GM19397 (cell line): ENCODE results near the gene TMPRSS3.

Source experiments
- ATAC-seq: cut with Tn5 transposase; IDR thresholded peaks from one replicate; pipeline ENCODE4 v1.9.1; 2021; ENCODE audit warnings: mild to moderate bottlenecking, moderate library complexity; ENCODE audit not compliant: unreplicated experiment

The TMPRSS3 gene

DNA sequence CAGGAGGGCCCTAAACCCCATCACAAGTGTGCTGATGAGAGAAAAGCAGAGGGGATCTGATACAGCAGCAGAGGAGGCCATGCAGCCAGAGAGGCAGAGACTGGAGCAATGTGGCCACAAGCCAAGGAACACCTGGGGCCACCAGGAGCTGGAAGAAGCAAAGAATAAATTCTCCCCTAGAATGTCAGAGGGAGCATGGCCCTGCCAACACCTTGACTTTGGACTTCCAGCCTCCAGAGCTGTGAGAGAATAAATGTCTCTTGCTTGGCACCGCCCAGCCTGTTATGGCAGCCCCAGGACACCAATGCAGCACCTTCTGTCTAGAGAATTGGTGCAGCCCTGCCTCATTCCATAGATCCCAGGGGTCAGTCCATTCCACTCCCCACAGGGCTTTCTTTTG, 33.2 kb upstream of the TMPRSS3 start:
- no peak for ATAC-seq

DNA sequence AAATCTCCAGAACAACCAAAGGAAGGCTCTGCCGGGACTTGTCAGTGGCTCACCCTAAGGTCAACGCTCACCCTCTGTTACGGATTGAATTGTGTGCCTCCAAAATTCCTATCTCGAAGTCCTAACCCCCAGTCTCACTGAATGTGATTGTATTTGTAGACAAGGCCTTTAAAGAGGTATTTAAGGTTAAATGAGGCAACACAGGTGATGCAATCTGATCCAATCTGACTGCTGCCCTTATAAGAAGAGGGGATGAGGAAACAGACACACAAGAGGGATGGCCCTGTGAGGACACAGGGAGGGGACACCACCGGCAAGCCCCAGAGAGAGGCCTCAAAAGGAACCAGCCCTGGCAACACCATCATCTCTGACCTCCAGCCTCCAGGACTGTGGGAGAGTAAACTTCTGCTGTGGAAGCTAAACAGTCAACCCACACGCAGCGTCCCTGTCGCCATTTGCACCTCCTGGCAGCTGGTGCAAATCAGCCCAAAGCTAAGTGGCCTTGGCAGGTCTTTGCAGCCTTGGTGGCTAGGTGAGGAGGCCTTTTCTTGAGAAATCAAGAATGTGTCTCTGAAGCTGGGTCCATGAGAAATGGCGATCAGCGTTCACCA, 32.1 kb upstream of the TMPRSS3 start:
- no peak for ATAC-seq

DNA sequence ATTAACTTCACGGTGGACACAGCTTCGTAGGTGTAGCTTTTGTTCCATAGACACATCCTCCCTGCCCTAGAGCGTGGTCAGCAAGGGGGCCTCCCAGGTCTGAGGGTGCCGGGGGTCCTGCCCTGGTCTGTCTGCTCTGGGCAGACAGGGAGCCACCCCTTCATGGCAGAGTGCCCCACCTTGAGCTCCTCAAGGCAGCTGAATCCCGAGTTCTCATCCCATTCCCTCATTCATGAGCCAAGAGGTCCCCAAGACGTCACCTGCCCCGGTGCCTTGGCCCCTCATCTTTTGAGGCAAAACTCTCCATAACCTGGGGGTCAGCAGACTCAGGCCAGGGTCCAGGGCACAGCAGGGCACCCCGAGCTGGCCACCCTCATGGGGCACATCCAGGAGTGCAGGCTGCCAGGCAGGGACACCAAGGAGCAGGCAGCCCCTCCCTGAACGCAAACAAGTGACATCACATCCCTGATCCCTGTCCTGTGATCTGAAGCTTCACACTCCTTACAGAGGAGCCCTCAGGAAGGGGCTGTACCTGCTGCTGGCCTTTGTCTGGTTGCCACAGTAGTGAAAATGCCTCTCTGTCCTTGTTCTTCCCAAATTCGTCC, 31.1 kb upstream of the TMPRSS3 start:
- ATAC-seq, result no peak

DNA sequence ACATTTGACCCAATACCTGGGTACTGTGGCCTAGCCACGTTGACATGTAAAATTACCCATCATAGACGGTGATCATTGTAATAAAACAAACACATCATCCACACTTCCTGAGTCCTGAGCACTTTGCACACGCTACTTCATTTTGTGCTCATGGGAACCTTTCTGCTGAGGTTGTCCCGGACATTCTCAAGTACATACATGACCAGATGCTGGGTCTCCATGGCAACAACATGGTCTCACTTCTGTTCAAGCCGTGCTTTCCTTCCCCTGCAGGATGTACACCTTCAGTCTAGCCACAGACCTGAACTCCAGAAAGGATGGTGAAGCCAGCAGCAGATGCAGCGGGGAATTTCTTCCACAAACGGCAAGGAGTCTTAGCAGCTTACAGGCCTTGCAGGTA, 30.6 kb upstream of the TMPRSS3 start:
- ATAC-seq, result peak; percentile 42

DNA sequence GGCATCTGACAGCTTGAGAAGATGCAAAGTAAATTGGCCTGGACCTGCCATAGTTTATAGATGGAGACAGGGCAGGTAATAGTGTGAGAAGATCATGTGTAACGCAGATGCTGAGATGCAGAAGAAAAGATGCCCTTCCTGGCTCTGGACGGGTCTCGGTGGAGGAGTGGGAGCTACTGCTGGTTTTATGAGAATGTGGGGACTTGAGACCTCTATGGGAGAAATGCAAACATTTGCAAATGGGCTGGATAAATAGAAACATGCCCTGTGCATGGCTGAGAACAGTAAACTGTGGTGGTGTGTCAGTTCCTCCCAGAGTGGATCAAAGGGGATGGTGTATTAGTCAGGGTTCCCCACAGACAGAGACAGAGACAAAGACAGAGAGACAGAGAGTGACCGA, 29.7 kb upstream of the TMPRSS3 start:
- ATAC-seq, result no peak

DNA sequence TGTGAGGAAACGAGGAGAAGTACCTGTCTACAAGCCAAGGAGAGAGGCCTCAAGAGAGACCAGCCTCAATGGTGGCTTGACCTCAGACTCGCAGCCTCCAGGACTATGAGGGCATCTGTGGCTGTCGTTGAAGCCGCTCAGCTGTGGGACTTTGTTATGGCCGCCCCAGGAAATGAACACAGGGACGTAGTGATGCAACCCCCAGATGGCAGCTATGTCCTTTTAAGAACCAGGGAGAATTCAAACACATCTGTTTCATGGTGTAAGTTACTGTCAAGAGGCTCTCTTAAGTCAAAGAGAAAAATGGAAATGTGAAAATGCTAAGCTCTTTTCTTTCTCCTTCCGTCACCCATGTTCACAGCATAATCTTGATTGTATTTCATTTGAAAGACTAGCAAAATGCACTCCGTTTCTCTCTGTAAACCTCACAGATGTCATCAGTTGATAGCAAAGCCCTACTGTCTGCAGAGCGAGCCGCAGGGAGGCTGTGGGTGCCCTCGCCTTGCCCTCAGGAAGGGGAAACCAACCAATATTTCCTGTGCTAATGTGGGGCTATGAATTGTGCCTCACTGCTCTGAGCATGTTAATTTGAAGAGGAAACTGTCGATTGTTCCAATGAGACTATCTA, 29.2 kb upstream of the TMPRSS3 start:
- ATAC-seq, result no peak

DNA sequence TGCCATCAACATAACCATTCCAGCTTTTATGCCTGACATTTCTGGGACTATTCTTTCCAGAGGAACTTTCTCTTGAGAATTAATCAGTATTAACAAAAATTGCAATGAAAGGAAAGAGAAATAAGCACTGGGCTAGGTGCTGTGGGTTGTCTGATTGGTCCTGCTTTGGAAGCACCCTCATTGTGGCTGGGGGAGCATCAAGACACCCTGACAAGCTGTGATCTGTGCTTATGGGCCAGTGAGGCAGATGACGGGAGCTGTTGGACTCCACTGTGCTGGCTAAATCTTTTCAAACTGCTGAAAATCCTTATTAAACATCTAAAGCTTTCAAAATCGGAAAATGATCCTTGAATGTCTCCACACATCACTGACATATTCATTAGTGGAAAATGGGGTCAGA, 27.8 kb upstream of the TMPRSS3 start:
- no peak for ATAC-seq

DNA sequence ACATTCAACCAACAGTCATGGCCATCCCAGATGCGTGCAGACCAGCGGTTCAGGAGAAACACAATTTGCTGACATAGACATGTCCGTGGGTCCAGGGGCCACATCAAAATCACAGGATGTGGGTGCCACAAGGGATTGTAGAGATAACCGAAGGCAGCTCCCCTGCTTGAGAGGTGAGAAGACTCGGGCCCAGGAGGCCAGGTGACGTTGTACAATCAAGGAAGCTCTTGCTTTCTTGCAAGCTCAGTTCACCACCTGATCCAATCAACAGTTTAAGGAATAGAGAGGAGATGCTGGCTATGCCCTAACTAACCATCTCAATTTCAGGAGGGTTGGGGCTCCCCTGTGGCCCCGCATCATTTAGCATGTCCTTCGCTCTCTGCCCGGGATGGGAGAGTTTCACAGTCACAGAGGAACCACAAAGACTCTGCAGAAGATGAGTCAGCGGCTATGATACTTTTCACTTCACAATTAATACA, 27.4 kb upstream of the TMPRSS3 start:
- ATAC-seq, result no peak

DNA sequence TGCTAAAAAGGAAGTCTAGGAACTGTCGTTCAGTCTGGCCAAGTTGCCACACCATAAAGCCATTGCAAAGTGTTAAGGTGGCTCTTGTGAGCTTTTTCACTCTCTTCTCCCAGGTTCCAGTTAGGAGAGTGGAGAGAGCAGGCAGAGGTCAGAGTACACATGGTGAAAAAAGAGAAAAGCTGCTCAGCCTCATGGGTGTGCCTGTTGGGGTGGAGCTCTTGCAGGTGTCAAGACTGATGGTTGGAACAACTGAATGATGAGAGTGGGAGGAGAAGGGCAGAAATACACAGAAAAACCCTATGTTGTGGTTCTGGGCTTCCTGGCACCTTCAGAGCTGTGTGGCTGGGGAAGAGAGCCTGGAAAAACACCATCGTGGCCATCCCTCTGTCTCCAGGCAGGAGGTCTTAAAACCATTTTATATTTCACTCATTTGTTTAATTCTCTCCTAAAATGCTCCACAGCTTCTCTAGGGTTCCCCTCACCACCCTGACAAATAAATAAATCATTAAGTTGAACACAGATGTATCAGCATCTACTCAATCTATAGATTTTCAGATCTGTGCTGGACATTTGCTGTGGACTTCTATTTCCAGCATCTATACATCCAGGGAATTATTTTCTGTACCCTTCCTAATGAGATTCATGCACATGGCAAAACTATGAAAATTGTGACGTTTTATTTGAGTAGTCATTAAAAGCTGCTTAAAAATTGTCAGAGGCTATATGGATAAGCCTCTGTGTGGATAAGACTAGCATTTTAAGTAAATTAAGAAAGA, 25.4 kb upstream of the TMPRSS3 start:
- no peak for ATAC-seq

DNA sequence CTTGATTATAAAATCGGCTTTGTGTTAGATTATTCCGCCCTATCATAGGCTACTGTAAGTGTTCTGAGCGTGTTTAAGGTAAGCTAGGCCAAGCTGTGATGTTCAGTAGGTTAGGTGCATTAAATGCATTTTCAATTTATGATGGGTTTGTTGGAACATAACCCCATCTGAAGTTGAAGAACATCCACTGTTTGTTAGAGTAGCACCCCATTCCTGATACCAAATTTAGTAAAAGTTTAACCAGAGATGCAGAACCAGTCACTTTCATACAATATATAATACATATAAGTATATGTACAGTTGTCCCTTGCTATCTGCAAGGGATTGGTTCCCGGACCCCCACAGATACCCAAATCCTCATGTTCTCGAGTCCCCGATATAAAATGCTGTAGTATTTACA, 24.0 kb upstream of the TMPRSS3 start:
- ATAC-seq, result no peak

DNA sequence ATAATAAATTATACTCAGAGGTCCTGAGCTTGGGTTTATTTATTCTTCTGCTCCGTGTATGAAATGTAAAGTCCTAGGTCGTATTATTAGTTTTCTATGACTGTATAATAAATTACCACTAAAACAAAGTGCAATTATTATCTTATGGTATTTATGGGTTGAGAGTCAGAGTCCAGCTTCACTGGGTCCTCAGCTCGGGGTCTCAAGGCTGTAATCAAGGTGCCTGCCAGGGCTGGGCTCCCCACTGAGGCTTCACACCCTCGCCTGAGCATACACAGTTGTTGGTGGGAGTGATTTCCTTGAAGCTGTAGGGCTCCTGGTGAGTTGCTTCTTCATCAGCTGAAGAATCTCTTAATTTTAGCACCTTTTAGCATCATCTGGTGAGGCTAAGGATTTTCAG, 23.0 kb upstream of the TMPRSS3 start:
- no peak for ATAC-seq

DNA sequence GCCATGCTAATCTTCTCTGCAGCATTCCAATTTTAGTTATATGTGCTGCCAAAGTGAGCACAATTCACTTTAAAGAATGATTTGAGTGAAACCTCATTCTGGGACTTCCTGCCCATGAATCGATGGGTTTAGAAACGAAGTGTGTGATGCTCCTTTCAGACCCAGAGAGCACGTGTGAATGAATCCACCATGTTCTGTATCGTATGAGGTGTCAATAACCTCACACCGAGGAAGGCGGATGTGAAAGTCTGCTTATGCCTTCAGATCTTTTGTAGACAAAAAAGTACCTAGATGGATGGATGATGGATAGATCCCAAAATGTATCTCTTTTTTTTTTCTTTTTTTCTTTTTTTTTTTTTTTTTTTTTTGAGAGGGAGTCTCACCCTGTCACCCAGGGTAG, 21.7 kb upstream of the TMPRSS3 start:
- no peak for ATAC-seq

DNA sequence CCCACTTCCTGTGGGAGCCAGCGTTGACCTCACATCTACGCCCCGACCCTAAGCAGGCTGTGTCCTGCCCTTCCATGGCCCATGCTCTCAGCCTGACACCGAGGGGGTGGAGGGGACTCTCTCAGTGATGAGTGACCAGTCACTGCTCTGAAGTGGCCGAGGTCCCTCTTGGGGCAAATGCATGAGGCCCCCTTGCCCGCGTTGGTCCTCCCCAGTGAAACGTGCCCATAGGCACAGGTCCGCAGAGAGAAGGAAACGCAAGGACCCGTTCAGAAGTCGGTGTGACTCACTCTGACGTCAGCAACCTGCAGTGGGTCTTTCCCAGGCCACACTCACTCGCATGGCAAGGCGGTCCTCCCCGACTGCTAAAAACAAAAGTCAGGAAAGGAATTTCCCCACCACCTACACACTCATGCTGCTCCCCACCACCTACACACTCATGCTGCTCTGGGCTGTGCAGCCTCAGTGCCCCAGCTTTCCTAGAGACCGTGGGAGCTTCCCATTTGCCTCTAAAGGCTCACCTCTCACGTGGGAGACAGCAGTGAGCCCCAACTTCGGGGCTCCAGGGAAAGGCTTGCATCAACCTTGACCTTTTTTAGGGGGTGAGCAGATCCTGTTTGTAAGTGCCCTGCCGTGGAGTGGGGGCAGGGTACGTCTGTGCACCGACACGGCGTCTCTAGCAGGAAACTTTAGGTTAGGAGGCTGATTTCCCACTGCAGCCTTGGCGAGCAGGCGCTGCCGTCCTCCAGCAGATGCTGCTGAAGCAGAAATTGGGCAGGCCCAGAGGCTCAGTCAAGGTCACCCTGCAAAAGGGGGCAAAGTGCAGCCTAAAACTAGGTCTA, 19.3 kb upstream of the TMPRSS3 start:
- ATAC-seq, result peak; percentile 73

DNA sequence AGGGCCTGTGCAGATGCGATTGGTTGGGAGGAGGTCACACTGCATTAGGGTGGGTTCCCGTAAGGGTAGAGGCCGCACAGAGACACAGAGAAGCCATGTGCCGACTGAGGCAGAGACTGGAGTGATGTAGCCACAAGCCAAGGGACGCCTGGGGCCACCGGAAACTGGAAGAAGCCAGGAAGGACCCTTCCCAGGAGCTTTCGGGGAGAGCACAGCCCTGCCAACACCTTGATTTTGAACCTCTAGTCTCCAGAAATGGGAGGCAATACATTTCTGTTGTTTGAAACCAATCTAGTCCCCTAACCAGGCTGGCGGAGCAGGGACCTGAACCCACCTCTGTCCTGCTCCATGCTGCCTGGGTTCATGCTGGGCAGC, 18.7 kb upstream of the TMPRSS3 start:
- ATAC-seq, result no peak

DNA sequence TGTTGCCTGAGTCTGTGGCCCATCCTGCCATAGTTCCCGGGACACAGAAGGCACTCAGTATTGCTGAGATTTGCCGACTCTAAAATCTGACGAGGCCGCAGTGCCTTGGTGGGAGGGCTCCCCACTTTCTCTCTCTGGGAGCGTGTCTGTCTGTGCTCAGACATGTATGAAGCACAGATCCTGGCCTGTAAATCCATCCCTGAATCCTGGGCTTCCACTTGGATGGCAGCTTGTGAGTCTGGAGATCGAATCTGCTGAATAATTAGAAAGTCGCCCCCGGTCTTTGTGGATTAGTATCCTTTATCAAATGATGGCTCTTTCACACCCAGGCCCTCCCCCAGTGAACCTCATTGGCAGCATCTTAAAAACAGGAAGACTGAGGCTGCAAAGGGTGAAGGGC, 18.2 kb upstream of the TMPRSS3 start:
- no peak for ATAC-seq

DNA sequence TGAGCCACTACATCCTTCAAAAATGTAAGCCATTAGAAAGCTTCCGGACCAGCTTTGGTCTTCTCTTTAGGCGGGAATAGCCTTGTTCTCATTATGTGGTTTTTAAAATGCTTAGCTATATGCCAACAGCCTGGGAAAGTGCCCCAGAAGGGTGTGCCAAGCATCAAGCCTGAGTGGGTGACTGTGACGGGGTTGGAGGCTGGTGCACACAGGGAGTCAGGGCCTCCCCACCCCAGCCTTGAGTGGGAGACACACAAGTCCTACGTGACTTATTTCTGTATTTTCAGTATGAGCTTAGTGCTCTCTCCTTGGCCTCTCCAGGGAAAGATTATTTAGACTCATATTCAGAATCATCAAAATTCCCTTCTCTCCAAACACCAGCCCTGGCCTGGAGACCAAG, 17.6 kb upstream of the TMPRSS3 start:
- no peak for ATAC-seq

DNA sequence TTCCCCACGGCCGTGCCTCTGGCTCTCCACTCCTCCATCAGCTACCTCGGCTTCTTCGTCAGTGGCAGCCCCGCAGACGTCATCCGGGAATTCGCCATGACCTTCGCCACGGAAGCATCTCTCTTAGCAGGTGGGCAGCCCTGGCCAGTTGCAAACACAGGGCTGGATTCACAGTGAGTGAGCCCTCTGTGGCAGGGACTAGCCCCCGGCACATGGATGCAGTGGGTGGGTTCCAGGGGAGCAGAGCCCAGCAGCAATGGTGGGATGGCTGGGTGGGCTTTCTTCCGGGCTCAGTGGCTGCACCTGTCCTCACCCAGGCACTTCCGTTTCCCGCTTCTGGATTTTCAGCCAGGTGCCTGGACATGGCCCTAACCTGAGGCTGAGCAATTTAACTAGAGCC, 17.2 kb upstream of the TMPRSS3 start:
- ATAC-seq, result no peak

DNA sequence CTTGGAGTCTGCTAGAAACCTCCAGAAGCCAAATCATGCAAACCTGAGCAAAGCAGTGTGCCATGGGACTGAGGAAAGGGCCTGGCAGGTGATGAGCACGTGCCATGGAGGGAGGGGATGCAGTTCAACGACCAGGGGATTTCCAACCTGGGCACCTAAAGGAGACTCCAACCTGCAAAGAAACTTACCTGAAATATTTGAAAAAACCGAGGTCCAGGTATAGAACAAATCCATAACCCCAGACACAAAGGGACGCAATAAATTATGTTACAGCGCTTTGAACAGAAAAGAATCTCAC, 16.7 kb upstream of the TMPRSS3 start:
- no peak for ATAC-seq

DNA sequence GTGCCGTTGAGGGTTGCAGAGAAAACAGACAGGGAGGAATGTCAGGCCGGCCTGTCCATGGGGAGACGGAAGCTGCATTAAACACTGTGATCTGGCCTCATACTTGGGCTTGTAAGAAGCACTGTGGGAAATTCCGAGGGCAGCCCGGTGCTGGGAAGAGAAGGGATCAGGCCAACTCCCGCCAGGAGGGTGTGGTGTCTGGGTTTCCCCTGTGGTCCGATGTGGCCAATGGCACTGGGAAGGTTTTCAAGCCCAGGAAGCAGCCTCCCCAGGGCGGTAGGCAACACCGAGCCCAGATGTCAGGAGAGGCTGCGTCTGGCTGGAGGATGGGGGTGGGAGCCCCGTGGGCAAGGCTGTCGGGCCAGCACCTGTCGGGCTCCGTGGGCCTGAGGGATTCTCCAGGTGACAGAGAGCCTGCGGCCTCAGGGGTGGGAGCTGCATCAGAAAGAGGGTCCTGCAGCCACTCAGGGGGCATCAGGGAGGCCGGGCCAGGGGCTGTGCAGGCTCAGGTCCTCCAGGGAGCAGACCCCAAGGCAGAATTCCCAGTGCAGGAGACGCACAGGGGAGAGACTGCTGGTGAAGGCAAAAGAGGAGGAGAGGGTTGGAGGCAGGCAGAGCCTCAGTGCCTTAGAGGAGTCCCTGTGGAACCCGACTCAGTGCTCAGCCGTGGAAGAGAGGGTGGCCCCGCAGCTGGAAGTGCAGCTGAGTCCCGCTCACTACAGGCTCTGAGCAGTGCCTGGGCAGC, 16.2 kb upstream of the TMPRSS3 start:
- no peak for ATAC-seq

DNA sequence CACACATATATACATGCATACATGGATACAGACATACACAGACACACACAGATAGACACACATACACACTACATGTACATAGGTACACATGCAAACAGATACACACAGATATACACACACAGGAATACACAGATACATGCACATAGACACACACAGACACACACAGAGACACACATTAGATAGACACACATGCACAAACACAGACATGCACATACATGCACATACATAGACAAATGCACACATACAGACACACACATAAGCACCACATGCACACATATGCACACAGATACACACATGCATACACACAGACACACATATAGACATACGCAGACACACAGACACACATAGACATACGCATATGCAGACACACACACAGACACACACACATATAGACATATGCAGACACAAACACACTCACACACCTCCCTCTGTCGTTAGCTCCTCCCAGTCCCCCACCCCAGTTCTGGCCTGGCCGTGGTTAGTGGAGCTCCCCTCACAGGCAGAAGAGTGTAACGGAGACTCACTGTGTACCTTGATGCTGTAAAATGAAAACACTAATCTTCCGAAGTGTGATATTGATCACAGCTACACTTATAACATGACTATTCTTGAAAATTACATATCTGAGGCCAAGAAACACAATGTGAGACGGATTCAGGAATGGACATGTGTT, 15.5 kb upstream of the TMPRSS3 start:
- ATAC-seq, result no peak
